Measurements from ENCODE around the gene ZNRF1. TPM values are rescaled to one million over a fixed set of nuclear protein-coding genes. Genes with fewer than 3 reads are reported as not detected.

The ZNRF1 gene
- total RNA-seq, 3 donors from 2014 or later (not counting 1 experiment from before 2014, with no cell fraction given), result 2.4 to 5.1 (median 3.4) TPM

DNA sequence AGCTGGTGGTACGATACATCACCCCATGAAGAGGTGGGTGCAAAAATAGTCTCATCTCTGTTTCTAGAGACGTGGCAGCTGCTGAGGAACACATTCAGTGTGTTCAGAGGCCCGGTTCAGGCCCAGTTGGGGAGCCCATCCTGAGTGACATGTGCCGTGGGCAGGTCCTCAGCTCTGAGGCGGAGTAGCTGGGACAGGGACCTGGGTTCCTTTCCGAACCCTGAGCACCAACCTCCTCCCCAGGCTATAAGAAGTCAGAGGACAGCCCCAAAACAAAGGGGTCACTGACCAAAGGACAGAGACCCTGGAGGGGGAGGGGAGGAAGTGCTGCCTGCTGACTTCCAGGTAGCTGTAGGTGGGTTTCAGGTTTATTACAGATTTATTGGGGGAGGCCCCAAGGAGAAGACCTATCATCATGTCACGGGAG is 112.7 kb downstream of the ZNRF1 start:
- Mint-ChIP-seq H3K9me3 (no peaks in the 10 kb centered on the region), H3K27me3 (ENCODE audit: low read depth in 2 of 2) (peaks cover 24 to 40% of the 10 kb centered on the region in 2 donors), H3K4me1 (peaks cover 0 to 19% of the 10 kb centered on the region in 2 donors), H3K36me3 (no peaks in the 10 kb centered on the region), H3K27ac (no peak overlapping the region), H3K4me3 (no peak overlapping the region)
- no peak for DNase-seq
- intact Hi-C loops (cut with micrococcal nuclease), result loop anchor here (1.0 kb wide), 3 partner anchors 113 to 402 kb away; no protein-coding TSS in a partner anchor
- WGBS (ENCODE audit: insufficient coverage), result 42% methylated on average over 6 of the region's 7 CpGs
- no peaks in the 10 kb centered on the region for H3K9me3 ChIP-seq (ENCODE audit: control insufficient read depth, insufficient read depth, low read length)
- H3K4me3 ChIP-seq (ENCODE audit: low read length), result no peak overlapping the region
- H3K4me1 ChIP-seq (ENCODE audit: control insufficient read depth, insufficient read depth, low read length), result peaks cover 33% of the 10 kb centered on the region
- TF ChIP-seq, protein P1, sequence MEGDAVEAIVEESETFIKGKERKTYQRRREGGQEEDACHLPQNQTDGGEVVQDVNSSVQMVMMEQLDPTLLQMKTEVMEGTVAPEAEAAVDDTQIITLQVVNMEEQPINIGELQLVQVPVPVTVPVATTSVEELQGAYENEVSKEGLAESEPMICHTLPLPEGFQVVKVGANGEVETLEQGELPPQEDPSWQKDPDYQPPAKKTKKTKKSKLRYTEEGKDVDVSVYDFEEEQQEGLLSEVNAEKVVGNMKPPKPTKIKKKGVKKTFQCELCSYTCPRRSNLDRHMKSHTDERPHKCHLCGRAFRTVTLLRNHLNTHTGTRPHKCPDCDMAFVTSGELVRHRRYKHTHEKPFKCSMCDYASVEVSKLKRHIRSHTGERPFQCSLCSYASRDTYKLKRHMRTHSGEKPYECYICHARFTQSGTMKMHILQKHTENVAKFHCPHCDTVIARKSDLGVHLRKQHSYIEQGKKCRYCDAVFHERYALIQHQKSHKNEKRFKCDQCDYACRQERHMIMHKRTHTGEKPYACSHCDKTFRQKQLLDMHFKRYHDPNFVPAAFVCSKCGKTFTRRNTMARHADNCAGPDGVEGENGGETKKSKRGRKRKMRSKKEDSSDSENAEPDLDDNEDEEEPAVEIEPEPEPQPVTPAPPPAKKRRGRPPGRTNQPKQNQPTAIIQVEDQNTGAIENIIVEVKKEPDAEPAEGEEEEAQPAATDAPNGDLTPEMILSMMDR (IDR thresholded peaks at IDR 0.05), result no peak
- no peak overlapping the region for H3K27ac ChIP-seq (ENCODE audit: low read length)
- no peaks in the 10 kb centered on the region for H3K36me3 ChIP-seq (ENCODE audit: control insufficient read depth, insufficient read depth, low read length)
- H3K27me3 ChIP-seq (ENCODE audit: control insufficient read depth, insufficient read depth, low read length), result peaks cover 6% of the 10 kb centered on the region
- ATAC-seq, result peak in 2 of 3 donors; percentile 7 to 30

DNA sequence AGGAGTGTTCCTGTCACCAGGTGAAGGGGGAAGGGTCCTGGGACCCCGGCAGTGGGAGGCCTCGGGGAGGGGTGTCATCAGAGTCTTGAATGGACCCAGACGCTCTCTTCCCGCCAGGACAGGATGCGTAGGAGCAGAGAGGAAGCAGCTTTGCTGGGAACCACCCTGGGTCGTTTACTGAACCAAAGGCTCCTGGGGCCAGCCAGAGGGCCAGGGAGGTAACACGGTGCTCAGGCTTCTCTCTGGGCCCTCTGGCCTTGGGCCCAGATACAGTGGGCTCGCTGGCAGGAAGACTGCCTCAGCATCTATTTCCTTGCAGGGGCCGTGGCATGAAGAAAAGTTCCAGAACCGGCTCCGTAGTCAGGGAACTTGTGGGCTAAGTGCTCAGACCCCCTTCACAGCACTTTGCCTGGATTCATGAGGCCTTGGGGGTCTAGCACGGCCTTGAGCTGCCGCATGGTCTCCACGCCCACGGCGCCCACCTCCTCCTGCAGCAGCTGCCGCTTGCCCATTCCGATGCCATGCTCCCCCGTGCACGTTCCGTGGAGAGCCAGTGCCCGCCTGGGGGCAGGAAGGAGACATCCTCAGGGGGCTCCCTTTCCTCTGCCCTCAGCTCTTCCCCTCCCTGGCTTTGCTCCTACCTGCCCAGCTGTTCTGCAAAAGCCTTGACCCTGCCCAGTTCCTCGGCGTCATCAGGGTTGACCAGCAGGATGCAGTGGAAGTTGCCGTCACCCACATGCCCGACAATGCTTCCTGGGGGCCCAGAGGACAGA is 113.3 kb downstream of the ZNRF1 start:
- peaks cover 0 to 23% of the 10 kb centered on the region in 2 donors for H3K4me1 Mint-ChIP-seq
- H3K27me3 Mint-ChIP-seq (ENCODE audit: low read depth in 2 of 2), result peaks cover 24 to 38% of the 10 kb centered on the region in 2 donors

GRCh38 chr16:75112734-75113491 is 114.1 kb downstream of the ZNRF1 start:
- H3K27me3 Mint-ChIP-seq (ENCODE audit: low read depth in 2 of 2), result peaks cover 24 to 36% of the 10 kb centered on the region in 2 donors
- TF ChIP-seq, protein P1 (IDR thresholded peaks at IDR 0.05), result no peak
- no peak overlapping the region for H3K4me3 Mint-ChIP-seq
- WGBS (ENCODE audit: insufficient coverage), result 60% methylated on average over 14 of the region's 14 CpGs
- H3K27ac Mint-ChIP-seq, result no peak overlapping the region
- Histone ChIP-seq H3K9me3 (ENCODE audit: control insufficient read depth, insufficient read depth, low read length) (no peaks in the 10 kb centered on the region), H3K27me3 (ENCODE audit: control insufficient read depth, insufficient read depth, low read length) (peaks cover 6% of the 10 kb centered on the region), H3K36me3 (ENCODE audit: control insufficient read depth, insufficient read depth, low read length) (no peaks in the 10 kb centered on the region), H3K4me3 (ENCODE audit: low read length) (no peak overlapping the region), H3K4me1 (ENCODE audit: control insufficient read depth, insufficient read depth, low read length) (peaks cover 31% of the 10 kb centered on the region), H3K27ac (ENCODE audit: low read length) (no peak overlapping the region)
- peaks cover 0 to 23% of the 10 kb centered on the region in 2 donors for H3K4me1 Mint-ChIP-seq
- H3K36me3 Mint-ChIP-seq, result no peaks in the 10 kb centered on the region
- intact Hi-C loops (cut with micrococcal nuclease), result no loop called here
- DNase-seq, result no peak
- H3K9me3 Mint-ChIP-seq, result no peaks in the 10 kb centered on the region
- ATAC-seq, result no peak

More for the DNA sequence above, 113.3 kb downstream of the ZNRF1 start:
- H3K27me3 ChIP-seq (ENCODE audit: control insufficient read depth, insufficient read depth, low read length), result peaks cover 6% of the 10 kb centered on the region
- TF ChIP-seq, protein P1 (IDR thresholded peaks at IDR 0.05), result no peak
- DNase-seq (peak in 1 of 2 donors; percentile 2), ATAC-seq (no peak)
- H3K27ac Mint-ChIP-seq, result no peak overlapping the region
- no peaks in the 10 kb centered on the region for H3K9me3 Mint-ChIP-seq
- H3K9me3 ChIP-seq (ENCODE audit: control insufficient read depth, insufficient read depth, low read length), result no peaks in the 10 kb centered on the region
- intact Hi-C loops (cut with micrococcal nuclease), result loop anchor here (1.0 kb wide), 3 partner anchors 114 to 403 kb away; no protein-coding TSS in a partner anchor
- 26% methylated on average over 26 of the region's 26 CpGs for WGBS (ENCODE audit: insufficient coverage)
- no peaks in the 10 kb centered on the region for H3K36me3 Mint-ChIP-seq
- H3K36me3 ChIP-seq (ENCODE audit: control insufficient read depth, insufficient read depth, low read length), result no peaks in the 10 kb centered on the region
- peaks cover 31% of the 10 kb centered on the region for H3K4me1 ChIP-seq (ENCODE audit: control insufficient read depth, insufficient read depth, low read length)
- no peak overlapping the region for H3K4me3 Mint-ChIP-seq
- no peak overlapping the region for H3K4me3 ChIP-seq (ENCODE audit: low read length)
- no peak overlapping the region for H3K27ac ChIP-seq (ENCODE audit: low read length)
